Ramos (cell line): ENCODE results near the gene NPPA.
"Not testable (repeated sequence)": the region's sequence is repeated elsewhere in the genome, so short reads cannot be mapped to it uniquely, and the experiment has no call there.

ENCODE experiments used
- in situ Hi-C: fragments of 300-500 bp; cut with MboI; formaldehyde crosslinking; loops from one replicate; pipeline ENCODE4 v1.14.3; 2022; ENCODE audit warnings: low sequenced_read_pairs; ENCODE audit not compliant: unreplicated experiment

The NPPA gene

DNA sequence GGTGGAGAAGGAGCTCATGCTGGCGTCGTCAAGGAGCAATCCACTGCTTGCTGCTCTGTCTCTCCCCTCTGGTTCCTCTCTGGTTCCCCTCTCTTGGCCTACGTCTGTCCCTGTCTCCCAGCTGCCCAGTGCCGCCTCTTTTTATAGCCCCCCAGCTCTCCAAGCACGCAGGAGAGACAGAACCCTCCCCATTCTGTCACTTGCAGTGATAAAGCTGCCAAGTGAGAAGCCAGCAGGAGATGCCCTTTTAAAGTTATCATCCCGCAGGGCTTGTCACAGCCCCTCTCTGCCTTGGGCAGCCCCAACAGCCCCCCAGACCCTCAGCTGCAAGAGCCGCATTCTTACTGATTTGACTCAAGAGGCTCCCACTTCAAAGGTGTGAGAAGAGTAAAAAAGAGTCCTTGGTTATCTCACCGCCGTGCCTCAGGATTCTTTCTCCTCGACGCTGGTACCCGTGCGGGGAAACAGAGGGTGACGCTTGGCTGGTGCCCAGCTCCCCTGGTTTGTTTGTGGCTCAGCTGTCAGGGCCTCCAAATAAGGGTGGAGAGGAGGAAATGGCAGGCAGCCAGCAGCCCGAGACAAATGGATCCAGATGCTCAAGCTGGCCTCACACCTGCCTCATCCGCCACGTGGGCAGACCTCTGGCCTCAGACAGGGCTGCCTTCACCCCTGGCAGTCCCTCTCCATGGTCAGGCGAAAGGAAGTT lies at the start of gene NPPA:
Gene NPPA (minus strand): TSS at position 117 of the 706 bp plus-strand sequence. CDS start 99 bp downstream, at position 18.
- in situ Hi-C loops: no loop called here

DNA sequence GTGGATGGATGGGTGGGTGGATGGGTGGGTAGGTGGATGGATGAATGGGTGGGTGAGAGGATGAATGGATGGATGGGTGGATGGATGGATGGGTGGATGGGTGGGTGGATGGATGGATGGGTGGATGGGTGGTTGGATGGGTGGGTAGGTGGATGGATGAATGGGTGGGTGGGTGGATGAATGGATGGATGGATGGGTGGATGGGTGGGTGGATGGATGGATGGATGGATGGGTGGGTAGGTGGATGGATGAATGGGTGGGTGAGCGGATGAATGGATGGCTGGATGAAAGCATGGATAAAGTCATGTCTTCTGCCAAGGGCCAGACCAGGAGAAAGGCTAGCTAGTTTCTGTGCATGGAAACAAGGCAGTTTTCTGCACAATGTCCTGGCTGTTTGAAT lies 46.9 kb upstream of the NPPA start:
- in situ Hi-C loops: not testable (repeated sequence)

DNA sequence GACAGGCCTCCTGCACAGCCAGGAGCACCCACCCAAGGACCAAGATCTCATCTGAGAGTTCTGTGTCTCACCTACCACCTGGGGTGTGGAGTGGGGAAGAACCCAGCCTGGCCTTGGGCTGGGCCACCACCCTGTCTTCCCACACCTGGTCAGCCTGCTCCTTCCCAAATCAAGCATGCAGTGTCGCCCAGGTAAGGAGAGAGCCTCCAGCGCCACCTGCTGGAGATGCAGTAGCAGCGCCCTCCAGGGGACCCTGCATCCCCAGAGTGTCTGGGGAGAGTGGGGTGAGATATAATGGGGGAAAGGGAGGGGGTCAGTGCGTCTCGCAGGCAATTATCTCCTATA lies 46.3 kb upstream of the NPPA start:
- in situ Hi-C loops: no loop called here

DNA sequence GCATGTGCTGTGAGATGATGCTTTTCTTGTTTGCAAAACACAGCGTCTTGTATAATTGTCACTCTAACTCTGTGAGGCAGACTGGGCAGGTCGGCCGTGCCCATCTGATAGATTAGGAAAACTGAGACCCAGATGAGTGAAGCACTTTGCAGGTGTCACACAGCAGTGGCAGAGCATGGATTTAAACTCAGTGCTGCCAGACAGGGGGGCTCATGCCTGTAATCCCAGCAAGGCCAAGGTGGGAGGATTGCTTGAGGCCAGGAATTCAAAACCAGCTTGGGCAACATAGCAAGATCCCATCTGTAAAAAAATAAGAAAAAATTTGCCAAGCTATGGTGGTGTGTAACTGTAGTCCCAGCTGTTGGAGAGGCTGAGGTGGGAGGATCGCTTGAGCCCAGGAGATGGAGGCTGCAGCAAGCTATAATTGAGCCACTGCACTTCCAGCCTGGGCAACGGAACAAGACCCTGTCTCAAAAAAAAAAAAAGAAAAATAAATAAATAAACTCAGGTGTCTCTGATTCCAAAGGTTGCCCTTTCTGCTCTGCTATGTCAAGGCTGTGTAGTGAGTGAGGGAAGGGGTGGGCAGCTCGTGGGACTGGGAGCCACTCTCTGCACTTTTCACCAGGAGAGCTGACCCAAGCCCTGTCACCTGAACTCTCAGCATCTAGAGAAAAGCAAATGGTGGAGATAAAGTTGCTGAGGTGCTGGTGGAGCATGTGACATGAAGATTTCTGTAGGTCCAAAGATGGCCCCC lies 44.0 kb upstream of the NPPA start:
- in situ Hi-C loops: no loop called here

DNA sequence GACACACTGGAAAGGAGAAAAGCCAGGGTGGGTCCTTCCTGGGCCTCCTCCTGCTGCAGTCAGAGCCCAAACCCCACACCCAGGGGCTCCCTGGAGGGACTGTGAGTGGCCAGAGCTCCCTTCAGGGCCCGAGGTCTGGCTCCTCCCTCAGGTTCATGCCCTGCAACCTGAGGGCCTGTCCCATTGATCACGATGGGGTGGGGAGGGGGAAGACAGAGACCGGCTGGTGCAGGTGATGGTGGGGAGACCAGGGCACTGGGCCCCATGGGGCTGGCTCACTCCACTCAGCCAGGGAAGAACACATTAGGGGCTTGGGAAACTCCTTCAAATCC lies 41.3 kb upstream of the NPPA start:
- in situ Hi-C loops: loop anchor here (5.0 kb wide), 1 partner anchor 47 kb away; no protein-coding TSS in a partner anchor

DNA sequence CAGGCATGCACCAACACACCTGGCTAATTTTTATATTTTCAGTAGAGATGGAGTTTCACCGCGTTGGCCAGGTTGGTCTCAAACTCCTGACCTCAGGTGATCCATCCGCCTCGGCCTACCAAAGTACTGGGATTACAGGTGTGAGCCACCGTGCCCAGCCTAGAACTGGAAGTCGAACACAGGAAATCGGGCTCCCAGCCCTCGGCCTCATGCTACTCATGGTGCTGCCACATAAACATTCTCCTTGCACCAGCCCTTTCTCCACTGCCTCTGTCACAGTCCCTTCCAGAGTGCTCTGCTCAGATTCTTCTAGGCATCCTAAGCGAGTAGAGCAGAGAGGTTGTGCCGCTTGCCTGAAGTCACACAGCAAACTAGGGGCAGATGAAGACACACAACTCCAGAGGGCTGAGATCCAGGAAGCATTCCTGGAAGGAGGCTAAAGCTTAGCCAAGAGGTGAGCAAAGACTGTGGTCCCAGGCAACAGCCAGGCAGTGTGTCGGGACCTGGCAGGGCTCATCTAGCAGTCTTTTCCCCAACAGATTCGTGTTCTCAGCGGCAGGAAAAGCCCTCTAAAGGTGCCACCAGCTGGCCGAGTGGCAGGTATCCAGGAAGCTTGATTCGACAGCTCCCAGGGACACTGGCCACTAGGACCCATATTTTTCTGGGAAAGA lies 40.8 kb upstream of the NPPA start:
- in situ Hi-C loops: loop anchor here (5.0 kb wide), 1 partner anchor 46 kb away; no protein-coding TSS in a partner anchor

DNA sequence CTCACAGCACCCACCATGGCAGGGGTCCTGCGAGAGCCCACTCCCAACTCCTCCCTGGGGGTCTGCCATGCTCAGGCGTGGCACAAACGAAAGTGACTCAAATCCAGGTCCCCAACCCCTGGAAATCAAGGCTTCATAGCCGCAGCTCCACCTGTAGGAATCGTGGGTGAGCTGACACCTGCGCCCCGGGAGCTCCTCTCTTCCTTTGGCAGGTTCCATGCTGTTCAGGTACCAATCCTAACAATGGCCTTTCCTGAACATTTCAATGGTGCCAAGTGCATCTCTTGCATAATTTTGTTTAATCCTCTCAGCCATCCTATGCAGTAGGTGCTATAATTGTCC lies 40.1 kb upstream of the NPPA start:
- in situ Hi-C loops: loop anchor here (5.0 kb wide), 1 partner anchor 45 kb away; no protein-coding TSS in a partner anchor

DNA sequence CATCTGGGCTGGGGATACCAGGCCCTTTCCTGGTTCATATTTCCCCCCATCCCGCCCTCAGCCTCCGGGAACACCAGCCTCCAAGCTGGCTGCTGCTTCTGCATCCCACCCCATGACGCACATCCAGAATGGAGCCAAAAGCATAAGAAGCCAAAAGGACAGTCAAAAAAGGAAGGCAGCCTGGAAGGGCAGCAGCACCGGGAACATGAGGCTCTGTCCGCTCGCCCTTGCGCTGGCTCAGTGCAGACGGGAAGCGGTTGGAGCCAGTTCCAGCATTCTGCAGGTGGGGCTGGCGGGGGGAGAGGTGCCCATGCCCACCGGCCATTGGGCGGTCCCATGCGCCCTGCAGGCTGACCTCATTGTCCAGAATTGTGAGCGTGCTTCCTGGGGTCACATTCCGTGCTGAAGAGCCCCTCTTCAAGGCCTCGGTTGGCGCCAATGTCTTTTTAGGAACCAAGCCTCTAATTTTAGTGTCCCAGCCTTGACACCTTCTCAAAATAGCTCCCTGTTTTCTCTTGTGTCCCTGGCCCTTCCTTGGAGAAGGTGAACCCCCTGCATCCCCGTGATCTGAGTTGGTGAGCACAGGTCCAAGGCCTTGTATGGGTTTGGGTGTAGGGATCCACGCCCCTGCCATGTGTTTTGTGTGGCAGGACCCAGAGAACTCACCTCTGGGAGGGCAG lies 39.5 kb upstream of the NPPA start:
- in situ Hi-C loops: loop anchor here (5.0 kb wide), 1 partner anchor 45 kb away; no protein-coding TSS in a partner anchor

DNA sequence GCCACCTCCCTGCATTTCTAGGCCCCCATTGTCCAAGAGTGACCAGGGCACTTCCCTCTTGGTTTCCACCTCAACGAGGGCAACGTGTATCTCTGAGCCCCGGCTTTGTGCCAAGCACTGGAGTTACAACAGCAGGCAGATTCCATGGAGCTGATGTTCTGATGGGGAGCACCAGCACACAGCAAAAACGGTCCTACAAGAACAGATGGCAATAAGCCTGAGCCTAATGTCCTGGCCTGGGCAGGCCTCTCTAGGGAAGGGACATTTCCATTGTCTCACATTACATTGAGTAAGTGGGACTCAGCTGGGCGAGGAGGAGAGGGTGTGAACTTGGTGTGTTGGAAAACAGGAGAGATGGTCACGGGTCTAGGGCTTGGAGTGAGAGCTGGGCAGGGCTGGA lies 38.3 kb upstream of the NPPA start:
- in situ Hi-C loops: loop anchor here (5.0 kb wide), 1 partner anchor 44 kb away; no protein-coding TSS in a partner anchor

DNA sequence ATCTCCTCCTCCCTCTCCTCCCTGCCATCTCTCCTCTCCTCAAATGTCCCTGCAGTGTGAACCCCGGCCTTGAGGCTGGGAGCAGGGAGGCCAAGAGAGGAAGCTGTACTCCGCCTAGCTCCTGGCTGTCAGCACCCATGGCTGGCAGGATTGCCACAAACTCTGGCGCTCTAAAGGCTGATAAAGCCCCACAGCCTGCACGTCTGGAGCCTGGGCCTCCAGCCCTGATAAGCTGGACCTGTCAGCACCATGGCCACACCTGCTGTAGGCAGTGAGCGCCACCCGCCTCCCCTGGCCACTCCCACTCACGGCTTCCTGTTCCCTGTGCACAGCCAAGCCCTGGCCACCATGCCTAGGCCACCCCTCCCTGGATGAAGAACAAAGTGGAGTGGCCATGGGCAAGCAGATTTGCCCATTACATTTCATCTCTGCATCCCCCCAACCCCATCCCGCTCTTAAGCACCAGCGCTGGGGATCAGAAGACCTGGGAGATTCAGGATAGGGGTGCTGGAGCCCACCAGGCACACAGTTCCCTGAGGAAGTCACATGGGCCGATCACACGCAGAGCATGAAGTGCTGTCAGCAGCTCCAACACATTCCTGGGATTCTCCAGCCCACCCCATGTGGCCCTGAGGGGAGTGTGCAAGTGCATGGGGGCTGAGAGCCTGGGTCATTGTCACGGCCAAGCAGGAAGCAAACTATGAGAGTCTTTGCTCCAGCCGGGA lies 35.4 kb upstream of the NPPA start:
- in situ Hi-C loops: no loop called here

DNA sequence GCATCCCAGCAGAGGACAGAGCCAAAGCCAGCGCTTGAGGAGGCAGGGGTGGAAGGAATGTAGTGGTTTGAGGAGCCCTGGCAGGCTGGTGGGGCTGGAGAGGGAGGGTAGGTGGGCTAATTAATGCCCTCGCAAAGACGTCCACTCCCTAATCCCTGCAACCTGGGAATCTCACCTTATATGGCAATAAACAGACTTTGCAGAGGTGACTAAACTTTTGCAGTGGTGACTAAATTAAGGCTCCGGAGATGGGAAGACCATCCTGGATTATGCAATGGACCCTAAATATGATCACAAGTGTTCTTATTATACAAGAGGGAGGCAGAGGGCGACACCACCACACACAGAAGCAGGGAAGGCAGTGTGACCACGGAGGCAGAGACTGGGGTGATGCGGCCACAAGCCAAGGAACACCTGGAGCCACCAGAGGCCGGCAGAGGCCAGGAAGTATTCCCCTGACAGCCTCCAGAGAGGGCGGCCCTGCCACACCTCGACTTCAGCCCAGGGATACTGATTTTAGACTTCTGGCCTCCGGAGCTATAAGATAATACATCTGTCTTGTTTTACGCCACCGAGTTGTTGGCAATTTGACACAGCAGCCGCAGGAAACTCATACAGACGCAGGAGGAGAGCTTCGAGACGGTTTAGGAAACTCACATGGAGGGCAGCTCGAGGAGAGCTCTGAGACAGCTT lies 34.3 kb upstream of the NPPA start:
- in situ Hi-C loops: no loop called here

DNA sequence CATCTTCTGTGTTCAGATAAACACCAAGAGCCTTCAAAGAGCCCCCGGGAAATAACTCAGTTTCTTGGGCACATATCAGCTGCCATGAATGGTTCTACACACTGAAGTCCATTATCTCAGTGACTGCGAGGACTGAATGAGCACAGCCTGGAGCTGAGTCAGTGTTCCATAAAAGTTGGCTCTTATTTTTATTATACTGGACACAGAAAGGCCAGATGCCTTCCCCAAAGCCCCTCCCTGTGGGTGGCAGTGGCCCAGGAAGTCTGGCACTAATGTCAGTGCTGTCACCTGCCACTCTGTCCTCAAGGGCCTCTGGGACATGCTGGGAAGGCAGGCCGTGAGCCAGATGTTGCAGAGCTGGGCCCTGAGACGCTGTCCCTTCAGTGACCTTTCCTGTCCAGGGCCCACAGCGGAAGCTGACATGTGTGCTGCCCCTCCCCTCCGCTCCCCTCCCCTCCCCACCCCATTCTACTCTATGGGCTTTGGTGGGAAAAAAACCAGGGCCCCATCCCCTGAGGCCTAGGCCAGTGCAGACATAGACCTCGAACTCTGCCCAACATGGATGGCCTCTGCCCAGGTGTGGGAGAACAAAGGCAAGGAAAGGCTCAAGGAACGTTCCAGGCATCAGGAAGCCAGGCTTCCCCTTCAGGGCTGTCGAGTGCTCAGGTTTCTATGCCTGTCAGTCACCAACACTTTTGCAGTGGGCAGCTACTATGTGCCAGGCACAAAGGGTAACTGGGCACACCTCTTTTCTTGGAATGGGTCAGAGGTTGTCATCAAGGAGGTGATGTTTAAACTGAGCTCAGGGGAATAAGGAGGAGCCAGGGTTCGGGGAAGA lies 33.5 kb upstream of the NPPA start:
- in situ Hi-C loops: no loop called here

DNA sequence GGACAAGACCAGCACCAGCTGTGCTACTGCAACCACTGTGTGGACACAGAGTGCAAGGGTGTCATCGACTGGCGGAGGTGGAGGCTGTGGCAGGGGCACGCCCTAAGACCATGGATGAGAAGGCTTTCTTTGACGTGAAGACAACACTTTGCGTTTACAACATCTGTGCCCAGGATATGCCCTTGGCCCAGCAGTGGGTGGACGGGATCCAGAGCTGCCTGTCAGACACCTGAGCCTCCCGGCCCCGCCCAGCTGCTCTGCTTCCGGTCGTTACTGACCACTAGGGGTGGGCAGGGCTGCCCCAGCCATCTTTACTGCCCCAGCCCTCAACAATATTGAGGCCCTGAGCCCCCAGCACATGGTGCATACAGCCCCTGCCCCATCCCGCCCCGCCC lies 32.6 kb upstream of the NPPA start:
- in situ Hi-C loops: no loop called here

DNA sequence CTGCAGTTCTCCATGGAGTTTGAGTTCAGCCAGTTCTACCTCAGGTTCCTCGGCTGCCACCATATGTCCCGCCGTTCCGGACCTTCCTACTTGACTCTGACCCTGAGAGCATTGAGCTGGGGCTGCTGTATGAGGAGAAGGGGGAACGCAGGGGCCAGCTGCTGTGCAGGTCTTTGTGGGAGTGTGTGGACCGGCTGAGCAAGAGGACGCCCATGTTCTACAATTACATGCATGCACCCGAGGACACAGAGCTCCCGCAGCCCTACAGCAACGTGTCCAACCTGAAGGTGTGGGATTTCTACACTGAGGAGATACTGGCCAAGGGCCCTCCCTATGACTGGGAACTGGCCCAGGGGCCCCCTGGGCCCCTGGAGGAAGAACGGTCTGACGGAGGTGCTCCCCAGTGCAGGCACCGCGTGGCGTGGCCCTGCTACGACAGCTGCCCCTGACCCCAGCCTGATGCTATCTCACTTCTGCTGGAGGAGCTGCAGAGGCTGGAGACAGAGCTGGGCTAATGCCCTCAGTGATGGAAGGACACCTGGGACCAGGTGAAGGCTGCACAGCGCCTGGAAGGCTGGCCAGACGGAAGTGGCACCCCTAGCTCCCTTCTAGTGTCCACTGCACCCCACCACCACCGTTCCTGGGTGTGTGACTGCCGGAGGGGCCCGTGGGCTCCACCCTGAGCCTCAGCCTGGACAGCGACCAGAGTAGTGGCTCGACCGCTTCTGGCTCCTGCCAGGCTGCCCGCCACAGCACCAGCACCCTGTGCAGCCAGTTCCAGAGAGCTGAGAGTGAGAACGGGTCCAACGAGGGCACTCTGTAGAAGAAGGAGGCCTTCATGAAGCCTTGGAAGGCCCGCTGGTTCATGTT lies 32.0 kb upstream of the NPPA start:
- in situ Hi-C loops: no loop called here

DNA sequence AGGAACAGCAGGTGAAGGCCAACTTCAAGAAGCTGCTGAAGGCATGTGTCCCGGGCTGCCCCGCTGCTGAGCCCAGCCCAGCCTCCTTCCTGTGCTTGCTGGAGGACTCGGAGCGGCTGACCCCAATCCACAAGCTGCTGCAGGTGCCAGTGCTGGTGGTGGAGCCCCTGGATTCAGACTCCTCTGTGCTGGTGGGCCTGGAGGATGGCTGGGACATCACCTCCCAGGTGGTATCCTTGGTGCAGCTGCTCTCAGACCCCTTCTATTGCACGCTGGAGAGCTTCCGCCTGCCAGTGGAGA lies 31.3 kb upstream of the NPPA start:
- in situ Hi-C loops: no loop called here

DNA sequence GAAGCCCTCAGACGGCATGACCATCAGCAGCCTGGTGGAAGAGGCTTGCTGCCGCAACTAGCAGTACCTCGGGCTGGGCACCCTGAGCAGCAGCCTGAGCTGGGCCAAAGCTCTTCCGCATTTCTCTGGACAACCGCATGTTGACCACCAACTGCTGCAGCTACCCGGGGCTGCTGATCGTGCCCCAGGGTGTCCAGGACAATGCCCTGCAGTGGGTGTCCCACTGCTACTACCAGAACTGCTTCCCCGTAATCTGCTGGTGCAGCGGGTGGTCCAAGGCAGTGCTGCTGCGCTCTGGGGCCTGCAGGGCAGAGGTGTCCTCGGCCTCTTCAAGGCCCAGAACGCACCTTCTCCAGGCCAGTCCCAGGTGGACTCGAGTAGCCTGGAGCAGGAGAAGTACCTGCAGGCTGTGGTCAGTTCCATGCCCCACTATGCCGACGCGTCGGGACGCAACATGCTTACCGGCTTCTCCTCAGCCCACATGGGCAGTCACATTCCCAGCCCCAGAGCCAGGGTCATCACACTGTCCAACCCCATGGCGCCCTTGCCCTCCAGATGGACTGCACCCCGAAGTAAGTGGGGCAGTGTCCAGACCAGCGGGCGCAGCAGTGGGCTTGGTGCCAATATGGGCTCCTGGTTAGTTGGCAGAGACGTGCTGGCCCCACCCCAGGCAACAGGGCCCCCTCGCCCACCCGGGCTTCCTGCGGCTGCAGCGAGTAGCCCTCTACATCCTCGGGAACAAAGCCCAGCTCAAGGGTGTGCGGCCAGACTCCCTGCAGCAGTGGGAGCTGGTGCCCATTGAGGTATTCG lies 30.7 kb upstream of the NPPA start:
- in situ Hi-C loops: no loop called here

DNA sequence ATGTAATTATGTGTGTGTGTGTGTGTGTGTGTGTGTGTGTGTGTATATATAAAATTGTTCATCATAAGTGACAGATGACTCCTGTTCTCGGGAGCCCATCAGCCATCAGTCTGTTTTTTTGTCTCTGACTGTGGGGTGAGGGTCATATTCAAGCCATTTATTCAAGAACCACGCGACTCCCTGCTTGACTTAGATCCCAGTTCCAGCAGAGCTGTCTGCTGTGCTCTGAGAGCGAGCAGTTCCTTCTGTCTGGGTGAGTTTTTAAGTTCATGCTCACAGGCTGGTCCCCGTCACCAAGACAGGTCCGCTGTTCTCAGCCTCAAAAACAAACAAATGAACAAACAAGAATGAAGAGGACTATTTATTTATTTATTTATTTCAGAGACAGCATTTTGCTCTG lies 29.5 kb upstream of the NPPA start:
- in situ Hi-C loops: no loop called here
